A549 (cell line): ENCODE measurements around the gene KRT6C. TPM values are rescaled to one million over a fixed set of nuclear protein-coding genes. Genes with fewer than 3 reads are reported as not detected.

Source experiments
- ATAC-seq, 2 experiments: fragments of 200-7000 bp in 1 of 2; fragments of >200 bp in 1 of 2; cut with Nextera tagmentation in 1 of 2; cut with Tn5 transposase in 1 of 2; 3 replicates each; pipeline versions ENCODE4 v1.8.0 to v1.9.1; 2018 to 2020; ENCODE audit warnings: mild to moderate bottlenecking in 1 of 2, moderate library complexity in 1 of 2
- CTCF ChIA-PET: fragments of 300-600 bp; sonication (Branson Sonifier 250); formaldehyde crosslinking; extraction: SDS; loops from one replicate; lab custom pipeline; 2021; ENCODE audit warnings: antibody characterized with exemption, inconsistent platforms; lab: Yijun Ruan, JAX
- POLR2A ChIA-PET: fragments of 350-600 bp; formaldehyde crosslinking; extraction: SDS; loops from one replicate; lab custom pipeline; 2021; ENCODE audit warnings: antibody characterized with exemption, inconsistent platforms; lab: Yijun Ruan, JAX
- DNase-seq, 2 experiments: peaks; one replicate each; pipeline versions ENCODE4 v3.0.0 to v3.0.0-alpha.2; 2011 to 2016; ENCODE audit warnings: low read depth in 1 of 2, low spot score in 1 of 2
- FAIRE-seq: peaks from 2 replicates; lab custom pipeline; 2011; peaks lifted over from hg19 to GRCh38; lab: Jason Lieb, UNC
- H3K27ac ChIP-seq, 2 experiments: fragments of >200 bp; sonication (Bioruptor Twin); formaldehyde crosslinking; 3 replicates each; pipeline ENCODE4 v1.5.1; 2016 to 2017
- H3K4me1 ChIP-seq: fragments of >200 bp; sonication (Bioruptor Twin); formaldehyde crosslinking; 3 replicates; pipeline ENCODE4 v1.6.1; 2016
- H3K4me2 ChIP-seq: fragments of >200 bp; sonication (Bioruptor Twin); formaldehyde crosslinking; 3 replicates; pipeline ENCODE4 v1.6.1; 2016
- H3K4me3 ChIP-seq: fragments of >200 bp; sonication (Bioruptor Twin); formaldehyde crosslinking; 3 replicates; pipeline ENCODE4 v1.5.1; 2016
- H3K9me3 ChIP-seq: fragments of >200 bp; sonication (Bioruptor Twin); formaldehyde crosslinking; 3 replicates; pipeline ENCODE4 v1.6.1; 2016
- CBX2 ChIP-seq: fragments of 200-600 bp; sonication (generic); IDR thresholded peaks from 2 replicates; pipeline ENCODE4 v1.6.1; 2016; ENCODE audit warnings: low read depth, mild to moderate bottlenecking, borderline replicate concordance
- CBX8 ChIP-seq: fragments of 200-600 bp; sonication (generic); IDR thresholded peaks from 2 replicates; pipeline ENCODE4 v1.6.1; 2016
- GATA3 ChIP-seq: IDR thresholded peaks from 2 replicates; pipeline ENCODE4 v1.6.1; 2012; ENCODE audit warnings: borderline replicate concordance
- HDAC2 ChIP-seq: fragments of 200-600 bp; sonication (generic); IDR thresholded peaks from 2 replicates; pipeline ENCODE4 v1.6.1; 2016
- HOXA7 ChIP-seq: fragments of 250-450 bp; sonication (Bioruptor Pico); IDR thresholded peaks from 2 replicates; pipeline ENCODE4 v1.5.0; 2020; ENCODE audit warnings: mild to moderate bottlenecking, moderate library complexity
- HOXB13 ChIP-seq: fragments of 250-450 bp; sonication (Bioruptor Pico); IDR thresholded peaks from 2 replicates; pipeline ENCODE4 v1.5.0; 2020; ENCODE audit warnings: low read depth, mild to moderate bottlenecking, moderate library complexity
- HOXB5 ChIP-seq: fragments of 250-450 bp; sonication (Bioruptor Pico); IDR thresholded peaks from 2 replicates; pipeline ENCODE4 v1.5.0; 2020; ENCODE audit warnings: mild to moderate bottlenecking, moderate library complexity
- JUN ChIP-seq, 2 experiments: fragments of >200 bp; sonication (Bioruptor Twin); formaldehyde crosslinking; IDR thresholded peaks; 2 replicates in 1 of 2; 3 replicates in 1 of 2; pipeline ENCODE4 v1.6.1; 2016 to 2017
- JUNB ChIP-seq: fragments of >200 bp; sonication (Bioruptor Twin); formaldehyde crosslinking; IDR thresholded peaks from 2 replicates; pipeline ENCODE4 v1.6.1; 2016
- KDM5A ChIP-seq: fragments of 200-600 bp; sonication (generic); IDR thresholded peaks from 2 replicates; pipeline ENCODE4 v1.6.1; 2016; ENCODE audit warnings: antibody characterized with exemption, mild to moderate bottlenecking
- MAFK ChIP-seq: fragments of 450-650 bp; IDR thresholded peaks from 2 replicates; pipeline ENCODE4 v1.6.1; 2014; ENCODE audit not compliant: partially characterized antibody
- NPAS2 ChIP-seq: fragments of 250-450 bp; sonication (Bioruptor Pico); IDR thresholded peaks from 2 replicates; pipeline ENCODE4 v1.8.0; 2022; ENCODE audit warnings: mild to moderate bottlenecking, moderate library complexity, borderline replicate concordance
- PHF8 ChIP-seq: fragments of 200-600 bp; sonication (generic); IDR thresholded peaks from 2 replicates; pipeline ENCODE4 v1.6.1; 2016; ENCODE audit warnings: low read depth, mild to moderate bottlenecking, antibody characterized with exemption, moderate library complexity, borderline replicate concordance
- POLR2AphosphoS2 ChIP-seq: conservative IDR thresholded peaks from 2 replicates; pipeline ENCODE4 v1.6.1; 2012; ENCODE audit warnings: low read length, improper control_type of control experiment, inconsistent platforms
- RNF2 ChIP-seq: fragments of 200-600 bp; sonication (generic); IDR thresholded peaks from 2 replicates; pipeline ENCODE4 v1.6.1; 2016; ENCODE audit warnings: low read depth, mild to moderate bottlenecking, antibody characterized with exemption, moderate library complexity, borderline replicate concordance
- SMC3 ChIP-seq: fragments of >200 bp; sonication (Bioruptor Twin); formaldehyde crosslinking; IDR thresholded peaks from 3 replicates; pipeline ENCODE4 v1.6.1; 2018; ENCODE audit warnings: inconsistent platforms
- SREBF2 ChIP-seq: fragments of 450-650 bp; IDR thresholded peaks from 2 replicates; pipeline ENCODE4 v1.6.1; 2014; ENCODE audit warnings: mild to moderate bottlenecking, moderate library complexity
- TFCP2L1 ChIP-seq: fragments of 250-450 bp; sonication (Bioruptor Pico); IDR thresholded peaks from 2 replicates; pipeline ENCODE4 v1.5.0; 2021; ENCODE audit warnings: mild to moderate bottlenecking
- WGBS: methylation state at CpG from one replicate; pipeline ENCODE4 v1.1.6; 2017; ENCODE audit errors: missing lambda C conversion rate; 5-methylcytosine and 5-hydroxymethylcytosine counted together
- polyA plus RNA-seq, 4 experiments: library from polyadenylated mRNA; depleted of rRNA in 3 of 4; stranded (reverse); fragments of >200 nt; fragmentation: RNase III in 1 of 4; extraction: RNeasy Plus Mini Kit Qiagen cat#74134 plus additional on column Dnase treatment in 1 of 4; gene quantifications; 2 replicates in 3 of 4; 3 replicates in 1 of 4; pipeline ENCODE4 v1.2.3, GENCODE V29; 2011 to 2017
- TF ChIP-seq, protein P1 (sequence below): fragments of >200 bp; sonication (Bioruptor Twin); formaldehyde crosslinking; IDR thresholded peaks from 3 replicates; pipeline ENCODE4 v1.6.1; 2016
- TF ChIP-seq, protein P2 (sequence below): fragments of 450-650 bp; IDR thresholded peaks from 2 replicates; pipeline ENCODE4 v1.6.1; 2014; ENCODE audit warnings: antibody characterized with exemption
- TF ChIP-seq, protein P3 (sequence below): fragments of >200 bp; sonication (Bioruptor Twin); formaldehyde crosslinking; IDR thresholded peaks from 3 replicates; pipeline ENCODE4 v1.5.1; 2016
- TF ChIP-seq, protein P4 (sequence below): fragments of 200-600 bp; sonication (generic); IDR thresholded peaks from 2 replicates; pipeline ENCODE4 v1.6.1; 2016; ENCODE audit warnings: antibody characterized with exemption, mild to moderate bottlenecking, moderate library complexity
- TF ChIP-seq, protein P5 (sequence below): fragments of >200 bp; sonication (Bioruptor Twin); formaldehyde crosslinking; IDR thresholded peaks from 2 replicates; pipeline ENCODE4 v1.6.1; 2016
- TF ChIP-seq, protein P6 (sequence below): IDR thresholded peaks from 2 replicates; pipeline ENCODE4 v1.6.1; 2012; ENCODE audit warnings: low read depth, borderline replicate concordance

KRT6C gene
- polyA plus RNA-seq, 2 of the 4 experiments (the other 2 are of a cell fraction), result not detected

DNA sequence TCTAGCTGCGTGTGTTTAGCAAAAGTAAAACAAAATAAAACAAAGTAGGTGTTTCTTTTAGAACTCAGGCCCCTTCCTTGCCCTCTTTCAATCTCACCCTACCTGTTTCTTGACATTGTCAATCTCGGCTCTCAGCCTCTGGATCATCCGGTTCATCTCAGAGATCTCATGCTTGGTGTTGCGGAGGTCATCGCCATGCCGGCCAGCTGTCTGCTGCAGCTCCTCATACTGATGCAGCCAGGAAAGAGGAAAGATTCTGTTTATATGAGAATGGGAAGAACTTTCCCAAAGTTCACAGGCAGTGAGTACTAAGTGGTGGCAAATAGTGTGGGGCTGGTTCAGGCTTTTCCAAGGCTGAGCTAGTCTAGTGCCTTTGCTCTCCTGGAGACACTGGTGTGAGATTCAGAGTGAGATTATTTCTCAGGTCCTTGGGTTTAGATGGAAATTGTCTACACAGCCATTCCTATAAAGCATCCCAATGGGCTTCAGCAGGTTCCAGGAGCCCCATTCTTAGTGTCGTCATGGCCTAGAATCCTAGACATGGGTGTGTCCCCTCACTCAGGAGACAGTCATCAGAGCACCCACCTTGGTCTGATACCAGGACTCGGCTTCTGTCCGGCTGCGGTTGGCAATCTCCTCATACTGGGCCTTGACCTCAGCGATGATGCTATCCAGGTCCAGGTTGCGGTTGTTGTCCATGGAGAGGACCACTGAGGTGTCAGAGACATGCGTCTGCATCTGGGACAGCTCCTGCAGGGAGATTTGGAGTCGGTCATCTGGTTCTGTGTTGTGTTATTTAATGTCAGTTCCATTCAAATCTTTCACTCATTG, 43.6 kb upstream of the KRT6C start:
- FAIRE-seq, result no peak
- ATAC-seq, result no peak
- no peaks in the 10 kb centered on the region for H3K9me3 ChIP-seq
- POLR2A ChIA-PET, result no interaction called here
- no peak for TF ChIP-seq GATA3
- TF ChIP-seq HOXB13 (CRISPR knock-in tag), result no peak
- TF ChIP-seq RNF2, result no peak
- TF ChIP-seq HOXB5 (CRISPR knock-in tag), result no peak
- no peak for TF ChIP-seq CBX8
- TF ChIP-seq, protein P1, sequence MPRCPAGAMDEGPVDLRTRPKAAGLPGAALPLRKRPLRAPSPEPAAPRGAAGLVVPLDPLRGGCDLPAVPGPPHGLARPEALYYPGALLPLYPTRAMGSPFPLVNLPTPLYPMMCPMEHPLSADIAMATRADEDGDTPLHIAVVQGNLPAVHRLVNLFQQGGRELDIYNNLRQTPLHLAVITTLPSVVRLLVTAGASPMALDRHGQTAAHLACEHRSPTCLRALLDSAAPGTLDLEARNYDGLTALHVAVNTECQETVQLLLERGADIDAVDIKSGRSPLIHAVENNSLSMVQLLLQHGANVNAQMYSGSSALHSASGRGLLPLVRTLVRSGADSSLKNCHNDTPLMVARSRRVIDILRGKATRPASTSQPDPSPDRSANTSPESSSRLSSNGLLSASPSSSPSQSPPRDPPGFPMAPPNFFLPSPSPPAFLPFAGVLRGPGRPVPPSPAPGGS, result no peak
- TF ChIP-seq MAFK, result no peak
- no peak for TF ChIP-seq JUN (IDR thresholded peaks at IDR 0.05)
- TF ChIP-seq, all 56 proteins: peak for 0
- WGBS, result 88% methylated on average over 14 of the region's 14 CpGs
- no peak overlapping the region for H3K4me3 ChIP-seq
- peaks cover 14% of the 10 kb centered on the region for H3K4me1 ChIP-seq
- no peak for DNase-seq
- H3K4me2 ChIP-seq, result no peak overlapping the region
- CTCF ChIA-PET, result interaction anchor here (0.7 to 1.9 kb wide), 5 partner anchors 12 to 126 kb away, joined by 3 to 5 read pairs (median 3); partner anchors contain the start of gene KRT71
- no peak overlapping the region for H3K27ac ChIP-seq

DNA sequence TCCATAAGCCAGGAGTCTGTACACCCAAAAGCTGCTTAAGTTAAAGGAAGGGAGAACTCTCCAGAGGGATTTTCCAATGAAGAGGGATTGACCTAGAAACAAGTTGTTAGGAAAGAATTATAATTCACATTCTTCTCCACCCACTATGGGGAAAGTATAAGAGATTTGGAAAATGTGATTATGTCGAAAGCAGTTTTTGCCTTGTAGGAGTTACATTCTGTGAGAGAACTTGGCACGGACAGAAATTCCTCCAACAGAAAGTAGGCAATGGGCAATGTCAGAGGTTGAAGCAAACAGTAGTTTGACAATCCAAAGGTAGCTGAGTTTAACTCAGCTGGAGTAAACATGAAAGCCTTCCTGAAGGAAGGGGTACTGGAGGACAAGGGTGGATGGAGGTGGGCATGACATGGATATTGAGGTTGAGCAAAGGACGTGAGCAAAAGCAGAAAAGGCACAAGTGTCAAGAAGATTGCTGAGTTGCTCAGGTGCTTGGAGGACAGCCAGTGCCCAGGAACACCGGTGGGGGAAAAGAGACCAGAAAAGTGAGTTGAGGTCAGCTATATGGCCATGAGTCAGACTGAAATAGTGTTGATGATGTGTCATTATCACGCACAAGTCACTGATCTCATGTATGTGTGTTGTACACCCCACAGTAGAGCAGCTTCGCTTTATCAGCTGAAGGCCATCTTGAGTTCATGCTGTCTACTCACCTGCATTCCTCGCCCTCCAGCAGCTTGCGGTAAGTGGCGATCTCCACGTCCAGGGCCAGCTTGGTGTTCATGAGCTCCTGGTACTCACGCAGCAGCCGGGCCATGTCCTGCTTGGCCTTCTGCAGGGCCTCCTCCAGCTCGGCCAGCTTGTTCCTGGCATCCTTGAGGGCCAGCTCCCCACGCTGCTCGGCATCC, 42.6 kb upstream of the KRT6C start:
- ChIA-PET CTCF (interaction anchor here (0.6 to 2.9 kb wide), 11 partner anchors 10 to 151 kb away, joined by 3 to 10 read pairs (median 4); partner anchors contain the start of gene KRT71), POLR2A (no interaction called here)
- Histone ChIP-seq H3K27ac (no peak overlapping the region), H3K4me2 (no peak overlapping the region), H3K4me1 (peaks cover 4% of the 10 kb centered on the region), H3K4me3 (no peak overlapping the region), H3K9me3 (peaks cover 3% of the 10 kb centered on the region; the same call in 2 of the 3 replicates)
- no peak for TF ChIP-seq HDAC2
- no peak for TF ChIP-seq POLR2AphosphoS2
- no peak for TF ChIP-seq PHF8
- no peak for TF ChIP-seq KDM5A
- no peak for TF ChIP-seq SMC3
- TF ChIP-seq SREBF2, result no peak
- no peak for DNase-seq
- ATAC-seq, result no peak
- 77% methylated on average over 15 of the region's 15 CpGs for WGBS
- FAIRE-seq, result no peak

DNA sequence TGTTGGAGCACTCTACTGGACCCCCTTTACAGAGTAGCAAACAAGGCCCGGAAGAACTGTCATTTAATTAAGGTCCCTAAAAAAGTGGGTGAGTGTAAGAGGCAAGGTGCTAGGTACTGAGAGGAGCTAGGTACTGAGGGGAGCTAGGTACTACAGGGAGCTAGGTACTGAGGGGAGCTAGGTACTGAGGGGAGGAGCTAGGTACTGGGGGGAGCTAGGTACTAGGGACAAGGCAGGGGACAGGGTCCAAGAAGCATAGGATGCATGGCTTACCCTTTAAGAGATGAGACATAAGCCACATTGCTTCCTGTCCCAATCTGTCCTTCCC, 41.7 kb upstream of the KRT6C start:
- CTCF ChIA-PET, result interaction anchor here (0.6 to 2.9 kb wide), 7 partner anchors 9 to 465 kb away, joined by 3 to 10 read pairs (median 5); no protein-coding TSS in a partner anchor
- POLR2A ChIA-PET, result no interaction called here
- FAIRE-seq, result no peak
- Histone ChIP-seq H3K27ac (no peak overlapping the region), H3K4me2 (no peak overlapping the region), H3K4me3 (no peak overlapping the region), H3K9me3 (peaks cover 12% of the 10 kb centered on the region), H3K4me1 (no peaks in the 10 kb centered on the region)
- 95% methylated on average over 1 of the region's 1 CpG for WGBS
- no peak for ATAC-seq
- no peak for DNase-seq
- TF ChIP-seq NPAS2, result no peak
- TF ChIP-seq POLR2AphosphoS2, result no peak
- TF ChIP-seq, protein P2, sequence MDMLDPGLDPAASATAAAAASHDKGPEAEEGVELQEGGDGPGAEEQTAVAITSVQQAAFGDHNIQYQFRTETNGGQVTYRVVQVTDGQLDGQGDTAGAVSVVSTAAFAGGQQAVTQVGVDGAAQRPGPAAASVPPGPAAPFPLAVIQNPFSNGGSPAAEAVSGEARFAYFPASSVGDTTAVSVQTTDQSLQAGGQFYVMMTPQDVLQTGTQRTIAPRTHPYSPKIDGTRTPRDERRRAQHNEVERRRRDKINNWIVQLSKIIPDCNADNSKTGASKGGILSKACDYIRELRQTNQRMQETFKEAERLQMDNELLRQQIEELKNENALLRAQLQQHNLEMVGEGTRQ, result no peak
- TF ChIP-seq, protein P3, sequence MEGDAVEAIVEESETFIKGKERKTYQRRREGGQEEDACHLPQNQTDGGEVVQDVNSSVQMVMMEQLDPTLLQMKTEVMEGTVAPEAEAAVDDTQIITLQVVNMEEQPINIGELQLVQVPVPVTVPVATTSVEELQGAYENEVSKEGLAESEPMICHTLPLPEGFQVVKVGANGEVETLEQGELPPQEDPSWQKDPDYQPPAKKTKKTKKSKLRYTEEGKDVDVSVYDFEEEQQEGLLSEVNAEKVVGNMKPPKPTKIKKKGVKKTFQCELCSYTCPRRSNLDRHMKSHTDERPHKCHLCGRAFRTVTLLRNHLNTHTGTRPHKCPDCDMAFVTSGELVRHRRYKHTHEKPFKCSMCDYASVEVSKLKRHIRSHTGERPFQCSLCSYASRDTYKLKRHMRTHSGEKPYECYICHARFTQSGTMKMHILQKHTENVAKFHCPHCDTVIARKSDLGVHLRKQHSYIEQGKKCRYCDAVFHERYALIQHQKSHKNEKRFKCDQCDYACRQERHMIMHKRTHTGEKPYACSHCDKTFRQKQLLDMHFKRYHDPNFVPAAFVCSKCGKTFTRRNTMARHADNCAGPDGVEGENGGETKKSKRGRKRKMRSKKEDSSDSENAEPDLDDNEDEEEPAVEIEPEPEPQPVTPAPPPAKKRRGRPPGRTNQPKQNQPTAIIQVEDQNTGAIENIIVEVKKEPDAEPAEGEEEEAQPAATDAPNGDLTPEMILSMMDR, result no peak
- TF ChIP-seq CBX2, result no peak
- TF ChIP-seq JUNB, result no peak
- TF ChIP-seq, protein P4, sequence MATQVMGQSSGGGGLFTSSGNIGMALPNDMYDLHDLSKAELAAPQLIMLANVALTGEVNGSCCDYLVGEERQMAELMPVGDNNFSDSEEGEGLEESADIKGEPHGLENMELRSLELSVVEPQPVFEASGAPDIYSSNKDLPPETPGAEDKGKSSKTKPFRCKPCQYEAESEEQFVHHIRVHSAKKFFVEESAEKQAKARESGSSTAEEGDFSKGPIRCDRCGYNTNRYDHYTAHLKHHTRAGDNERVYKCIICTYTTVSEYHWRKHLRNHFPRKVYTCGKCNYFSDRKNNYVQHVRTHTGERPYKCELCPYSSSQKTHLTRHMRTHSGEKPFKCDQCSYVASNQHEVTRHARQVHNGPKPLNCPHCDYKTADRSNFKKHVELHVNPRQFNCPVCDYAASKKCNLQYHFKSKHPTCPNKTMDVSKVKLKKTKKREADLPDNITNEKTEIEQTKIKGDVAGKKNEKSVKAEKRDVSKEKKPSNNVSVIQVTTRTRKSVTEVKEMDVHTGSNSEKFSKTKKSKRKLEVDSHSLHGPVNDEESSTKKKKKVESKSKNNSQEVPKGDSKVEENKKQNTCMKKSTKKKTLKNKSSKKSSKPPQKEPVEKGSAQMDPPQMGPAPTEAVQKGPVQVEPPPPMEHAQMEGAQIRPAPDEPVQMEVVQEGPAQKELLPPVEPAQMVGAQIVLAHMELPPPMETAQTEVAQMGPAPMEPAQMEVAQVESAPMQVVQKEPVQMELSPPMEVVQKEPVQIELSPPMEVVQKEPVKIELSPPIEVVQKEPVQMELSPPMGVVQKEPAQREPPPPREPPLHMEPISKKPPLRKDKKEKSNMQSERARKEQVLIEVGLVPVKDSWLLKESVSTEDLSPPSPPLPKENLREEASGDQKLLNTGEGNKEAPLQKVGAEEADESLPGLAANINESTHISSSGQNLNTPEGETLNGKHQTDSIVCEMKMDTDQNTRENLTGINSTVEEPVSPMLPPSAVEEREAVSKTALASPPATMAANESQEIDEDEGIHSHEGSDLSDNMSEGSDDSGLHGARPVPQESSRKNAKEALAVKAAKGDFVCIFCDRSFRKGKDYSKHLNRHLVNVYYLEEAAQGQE, result no peak
- TF ChIP-seq, protein P5, sequence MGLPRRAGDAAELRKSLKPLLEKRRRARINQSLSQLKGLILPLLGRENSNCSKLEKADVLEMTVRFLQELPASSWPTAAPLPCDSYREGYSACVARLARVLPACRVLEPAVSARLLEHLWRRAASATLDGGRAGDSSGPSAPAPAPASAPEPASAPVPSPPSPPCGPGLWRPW, result no peak
- TF ChIP-seq TFCP2L1 (CRISPR knock-in tag), result no peak
- TF ChIP-seq, protein P6, sequence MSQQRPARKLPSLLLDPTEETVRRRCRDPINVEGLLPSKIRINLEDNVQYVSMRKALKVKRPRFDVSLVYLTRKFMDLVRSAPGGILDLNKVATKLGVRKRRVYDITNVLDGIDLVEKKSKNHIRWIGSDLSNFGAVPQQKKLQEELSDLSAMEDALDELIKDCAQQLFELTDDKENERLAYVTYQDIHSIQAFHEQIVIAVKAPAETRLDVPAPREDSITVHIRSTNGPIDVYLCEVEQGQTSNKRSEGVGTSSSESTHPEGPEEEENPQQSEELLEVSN, result no peak
- no peak for TF ChIP-seq HOXA7 (CRISPR knock-in tag)
